Motor neuron (in vitro differentiated cells): ENCODE data around the gene PDXDC1. TPM values are rescaled to one million over a fixed set of nuclear protein-coding genes. Genes with fewer than 3 reads are reported as not detected.
A peak's percentile ranks its signal among the peaks of the same experiment; 100 is the strongest.
"Not testable (repeated sequence)": the region's sequence is repeated elsewhere in the genome, so short reads cannot be mapped to it uniquely, and the experiment has no call there.

Source experiments
- ATAC-seq, 8 experiments: fragments of 200-7000 bp; cut with Tn5 transposase; replicated peaks in 6 of 8; 2 replicates each; pipeline ENCODE4 v1.8.0; 2021; ENCODE audit warnings: mild to moderate bottlenecking in 8 of 8, moderate library complexity in 8 of 8
- H3K27ac ChIP-seq, 2 donors: fragments of 250-450 bp; sonication (Bioruptor Pico); 2 replicates each; pipeline ENCODE4 v1.9.0; 2021; ENCODE audit warnings: antibody characterized with exemption in 2 of 2, mild to moderate bottlenecking in 2 of 2, moderate library complexity in 1 of 2
- H3K4me1 ChIP-seq, 2 donors: fragments of 250-450 bp; sonication (Bioruptor Pico); replicated peaks in 1 of 2; 2 replicates each; pipeline ENCODE4 v1.6.1; 2021; ENCODE audit warnings: antibody characterized with exemption in 2 of 2, mild to moderate bottlenecking in 2 of 2, moderate library complexity in 1 of 2
- H3K4me3 ChIP-seq, 5 donors: fragments of 250-450 bp; sonication (Bioruptor Pico); 2 replicates each; pipeline ENCODE4 v1.9.0; 2021; ENCODE audit warnings: antibody characterized with exemption in 5 of 5, mild to moderate bottlenecking in 5 of 5, moderate library complexity in 4 of 5
- WGBS, 10 experiments: fragments of 450-650 bp; shearing (Covaris generic); methylation state at CpG; one replicate each; pipeline ENCODE4 v1.0.0; 2022; 5-methylcytosine and 5-hydroxymethylcytosine counted together
- in situ Hi-C, 9 experiments: fragments of 400-800 bp; cut with MboI; loops; one replicate each; pipeline ENCODE4 v1.15.0; 2021; ENCODE audit warnings: low sequenced_read_pairs in 9 of 9, low pct_unique_long_range_greater_than_20kb in 2 of 9; ENCODE audit not compliant: unreplicated experiment in 9 of 9
- total RNA-seq, 8 experiments: library from RNA; unstranded; fragments of 300-600 nt; gene quantifications; 2 replicates each; pipeline versions ENCODE4 v1.2.3 to v1.2.4, GENCODE V29; 2022

The PDXDC1 gene
- total RNA-seq, 8 experiments from 2014 or later = 47.7 to 86.5 (median 64.9) TPM

DNA sequence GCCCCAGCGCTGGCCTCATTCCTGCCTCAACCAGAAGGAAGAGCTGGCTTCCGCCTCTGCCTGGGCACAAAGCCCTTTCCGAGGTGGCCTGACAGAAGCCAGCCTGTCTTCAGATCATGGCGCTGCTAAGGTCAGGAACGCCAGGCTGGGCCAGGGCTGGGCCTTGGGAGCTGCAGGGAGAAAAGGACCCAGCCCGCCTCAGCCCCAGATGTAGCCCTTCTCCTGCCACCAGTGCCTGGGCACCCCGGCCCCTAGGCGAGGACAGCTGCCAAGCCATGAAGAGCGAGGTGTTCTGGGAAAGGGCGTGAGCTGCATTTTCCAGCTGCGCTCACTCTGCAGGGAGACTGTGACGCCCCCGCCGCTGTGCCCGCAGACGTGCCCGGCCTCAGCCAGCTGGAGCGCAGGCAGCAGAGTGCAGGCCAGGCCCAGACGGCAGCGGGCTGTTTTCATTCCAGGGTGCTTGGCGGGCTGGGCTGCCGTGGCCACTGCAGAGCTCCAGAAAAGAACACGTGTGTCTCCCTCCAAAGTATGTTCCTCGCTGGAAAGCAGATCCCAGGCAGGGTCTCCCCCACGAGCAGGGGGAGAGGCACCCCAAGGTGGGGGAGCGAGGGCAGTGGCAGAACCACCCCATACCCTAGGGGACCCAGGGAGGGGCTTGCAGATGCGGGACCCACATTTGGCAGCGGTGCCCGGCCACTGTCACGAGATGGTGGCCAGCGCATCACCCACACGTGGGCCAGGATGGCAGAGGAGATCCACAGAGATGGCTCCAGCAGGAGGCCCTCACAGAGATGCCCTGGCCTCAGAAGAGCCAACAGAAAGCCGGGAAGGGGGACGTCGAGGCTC is 170.8 kb downstream of the PDXDC1 start:
- in situ Hi-C loops, H3K4me3 ChIP-seq, H3K27ac ChIP-seq: not testable (repeated sequence)
- peak in 3 of 8 experiments; percentile 3 to 8 (median 6) for ATAC-seq
- peaks cover 13 to 27% of the 10 kb centered on the region in 2 donors for H3K4me1 ChIP-seq
- WGBS, 10 experiments = 20 to 100% (median 100%) methylated on average over 1 to 3 of the region's 35 CpGs; no CpG with 5 or more reads in 7 of the 10 experiments

DNA sequence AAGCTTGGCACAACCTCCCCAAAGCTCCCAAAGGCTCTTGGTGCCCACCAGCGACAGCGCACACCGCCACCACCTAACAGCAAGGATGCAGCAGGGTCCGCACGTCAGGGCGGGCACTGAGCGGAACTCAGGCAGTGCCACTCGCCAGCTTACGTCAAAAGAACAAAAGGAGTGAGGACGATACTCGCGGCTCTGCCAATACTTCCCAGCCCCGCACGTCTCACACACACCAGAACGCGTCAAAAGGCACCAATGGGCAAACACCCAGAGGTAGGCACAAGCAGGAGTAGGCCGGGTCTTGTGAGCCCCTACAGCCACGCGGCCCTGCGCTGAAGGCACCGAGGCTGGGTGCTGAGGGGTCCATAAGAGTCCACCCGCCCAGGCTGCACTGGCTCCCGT is 171.4 kb downstream of the PDXDC1 start:
- WGBS, 10 experiments = no CpG with 5 or more reads among the region's 23 CpGs
- peaks cover 13 to 27% of the 10 kb centered on the region in 2 donors for H3K4me1 ChIP-seq
- H3K4me3 ChIP-seq, H3K27ac ChIP-seq, ATAC-seq, in situ Hi-C loops: not testable (repeated sequence)

DNA sequence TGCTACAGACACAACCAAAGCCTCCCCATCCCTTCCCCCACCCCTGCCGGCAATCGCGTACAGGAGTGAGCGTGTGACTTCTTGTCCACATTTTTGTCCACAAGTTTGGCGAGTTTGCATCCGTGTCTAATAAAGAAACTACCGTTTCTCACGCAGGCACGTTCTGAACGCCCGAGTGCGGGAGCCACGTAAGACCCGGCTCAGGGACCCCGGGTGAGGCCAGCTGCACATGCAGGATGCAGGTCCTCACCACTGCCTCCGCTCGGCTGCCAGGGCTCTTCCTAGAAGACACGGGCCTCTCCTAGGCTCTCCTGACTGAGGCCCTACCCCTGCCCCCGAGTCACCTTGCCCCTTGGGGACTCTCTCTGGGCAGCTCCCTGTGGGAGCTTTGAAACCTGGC is 174.0 kb downstream of the PDXDC1 start:
- H3K27ac ChIP-seq, in situ Hi-C loops, ATAC-seq, H3K4me3 ChIP-seq: not testable (repeated sequence)
- WGBS, 10 experiments = 20 to 100% methylated on average over 1 to 6 of the region's 19 CpGs; no CpG with 5 or more reads in 8 of the 10 experiments
- peaks cover 12 to 19% of the 10 kb centered on the region in 2 donors for H3K4me1 ChIP-seq

DNA sequence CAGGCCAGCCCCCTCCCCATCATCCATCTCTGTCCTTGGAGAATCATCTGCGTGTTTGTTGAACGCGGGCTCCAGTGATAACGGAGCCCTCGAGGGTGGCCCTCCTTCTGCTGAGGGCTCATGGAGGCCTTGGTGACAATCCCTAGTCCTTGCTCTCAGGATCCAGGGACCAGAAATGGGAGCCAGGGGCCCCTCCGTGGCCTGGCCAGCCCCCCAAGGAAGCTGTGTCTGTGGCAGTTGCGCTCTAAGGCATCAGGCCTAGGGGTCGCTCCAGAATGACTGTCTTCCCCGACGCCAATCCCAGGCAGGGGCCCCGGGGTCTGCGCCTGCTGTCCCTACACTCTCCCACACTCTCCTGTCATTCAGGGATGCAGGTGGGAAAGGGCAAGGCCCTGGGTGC is 174.4 kb downstream of the PDXDC1 start:
- in situ Hi-C loops, H3K4me3 ChIP-seq, H3K27ac ChIP-seq, ATAC-seq: not testable (repeated sequence)
- no CpG with 5 or more reads among the region's 12 CpGs for WGBS, 10 experiments
- H3K4me1 ChIP-seq = peaks cover 7 to 14% of the 10 kb centered on the region in 2 donors

DNA sequence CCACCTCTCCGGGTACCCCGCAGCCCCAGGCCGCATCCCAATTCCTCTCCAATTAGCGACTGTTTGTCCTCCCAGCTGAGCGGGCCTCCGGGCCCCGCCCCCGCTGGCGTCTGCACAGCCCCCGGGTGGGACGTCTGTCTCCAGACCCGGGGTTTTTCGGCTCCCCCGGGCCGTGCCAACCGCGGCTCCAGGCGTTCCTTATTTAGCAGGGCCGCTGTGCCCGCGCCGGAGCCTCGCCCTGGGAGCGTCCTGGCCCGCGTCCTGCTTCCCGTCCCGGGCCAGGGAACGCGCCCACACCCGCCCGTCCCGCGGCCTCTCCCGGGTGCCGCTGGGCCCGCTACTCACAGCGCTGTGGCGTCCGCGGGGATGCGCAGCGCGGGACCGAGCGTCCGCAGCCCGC is 179.2 kb downstream of the PDXDC1 start:
- H3K4me3 ChIP-seq = peak overlapping the region; percentile 89 to 100 (median 99)
- H3K4me1 ChIP-seq, ATAC-seq, in situ Hi-C loops: not testable (repeated sequence)
- WGBS, 10 experiments = no CpG with 5 or more reads among the region's 48 CpGs
- peak overlapping the region; percentile 87 to 88 for H3K27ac ChIP-seq

DNA sequence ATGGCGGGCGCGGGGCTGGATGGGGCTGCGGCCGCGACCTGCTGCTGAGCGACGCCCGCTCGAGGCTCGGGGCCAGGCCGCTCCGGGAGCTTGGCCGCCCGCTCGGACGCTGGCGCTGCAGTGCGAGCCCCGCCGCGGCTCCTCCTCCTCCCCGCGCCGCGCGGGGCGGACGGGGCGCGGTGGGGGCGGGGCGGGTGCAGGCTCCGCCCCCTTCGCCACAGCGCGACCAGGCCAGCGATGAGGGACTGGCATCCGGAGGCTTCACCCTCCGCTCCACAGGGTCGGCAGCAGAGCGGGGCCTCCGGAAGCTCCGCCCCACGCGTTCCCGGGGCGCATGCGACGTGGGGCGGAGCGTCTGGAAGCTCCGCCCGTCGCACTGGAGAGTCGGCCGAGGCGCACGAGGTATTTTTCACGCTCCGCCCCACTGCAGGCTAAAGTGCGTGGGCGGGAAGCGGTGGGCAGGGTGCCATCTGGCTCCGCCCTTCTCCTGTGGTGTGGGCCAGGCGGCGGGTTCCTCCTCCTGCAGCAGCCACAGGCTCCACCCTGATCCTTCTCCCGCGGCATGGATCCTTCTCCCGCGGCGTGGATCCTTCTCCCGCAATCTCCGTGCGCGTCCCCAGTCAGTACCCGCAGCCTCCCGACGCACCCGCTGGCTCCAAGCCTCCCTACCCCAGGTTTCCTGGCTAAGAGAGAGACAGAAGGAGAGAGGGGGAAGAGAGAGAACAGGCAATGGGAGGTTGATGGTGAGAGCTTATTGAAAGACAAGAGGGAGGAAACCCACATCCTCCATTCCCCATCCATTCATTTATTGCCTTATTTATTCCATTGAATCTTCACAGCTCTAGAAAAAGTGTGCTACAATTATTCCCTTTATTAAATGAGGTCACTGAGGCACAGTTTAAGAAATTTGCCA is 180.1 kb downstream of the PDXDC1 start:
- not testable (repeated sequence) for H3K4me1 ChIP-seq
- WGBS, 10 experiments = 0 to 7% methylated on average over 2 to 3 of the region's 80 CpGs; no CpG with 5 or more reads in 8 of the 10 experiments

DNA sequence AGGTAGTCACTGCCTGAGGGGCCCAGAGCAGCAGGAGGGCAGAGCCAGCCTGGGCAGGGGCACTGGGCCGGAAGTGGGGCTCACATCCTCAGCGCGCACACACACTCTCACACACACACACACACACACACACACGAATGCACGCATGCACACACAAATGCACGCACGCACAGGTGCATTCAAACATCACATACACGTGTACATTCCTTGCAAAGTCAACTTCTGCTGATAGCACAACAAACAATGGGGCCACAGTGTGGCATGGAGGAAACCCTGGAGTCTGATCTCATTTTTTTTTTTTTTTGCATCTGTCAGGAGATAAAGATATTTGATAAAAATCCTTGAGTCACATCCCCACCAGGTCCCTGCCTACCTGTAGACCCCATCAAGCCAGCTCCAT is 182.8 kb downstream of the PDXDC1 start:
- H3K4me3 ChIP-seq, H3K27ac ChIP-seq, ATAC-seq, H3K4me1 ChIP-seq, in situ Hi-C loops: not testable (repeated sequence)
- WGBS, 10 experiments = no CpG with 5 or more reads among the region's 8 CpGs

More for the DNA sequence above, 180.1 kb downstream of the PDXDC1 start:
- H3K27ac ChIP-seq = peak overlapping the region; percentile 87 to 88
- in situ Hi-C loops = not testable (repeated sequence)
- ATAC-seq = peak; percentile 82 to 99 (median 98)
- H3K4me3 ChIP-seq = peak overlapping the region; percentile 89 to 100 (median 99)

DNA sequence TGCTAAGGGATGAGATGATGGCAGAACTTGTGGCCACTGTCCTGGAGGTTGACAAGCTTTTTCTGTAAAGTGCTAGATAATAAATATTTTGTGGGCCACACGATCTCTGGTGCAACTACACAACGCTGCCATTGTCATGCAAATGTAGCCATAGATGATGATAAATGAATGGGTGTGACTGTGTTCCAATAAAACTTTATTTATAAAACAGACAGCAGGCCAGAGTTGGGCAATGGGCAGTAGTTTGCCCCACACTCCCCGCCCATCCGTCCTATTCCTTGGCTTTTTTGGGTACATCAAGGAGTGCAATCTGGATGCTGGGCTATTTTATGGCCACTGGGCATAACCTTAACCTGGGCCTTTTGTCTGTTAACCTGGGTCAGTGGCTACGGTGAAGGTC is 184.8 kb downstream of the PDXDC1 start:
- H3K27ac ChIP-seq, H3K4me1 ChIP-seq, H3K4me3 ChIP-seq, in situ Hi-C loops, ATAC-seq: not testable (repeated sequence)
- 100% methylated on average over 2 of the region's 5 CpGs; no CpG with 5 or more reads in 9 of the 10 experiments for WGBS, 10 experiments

DNA sequence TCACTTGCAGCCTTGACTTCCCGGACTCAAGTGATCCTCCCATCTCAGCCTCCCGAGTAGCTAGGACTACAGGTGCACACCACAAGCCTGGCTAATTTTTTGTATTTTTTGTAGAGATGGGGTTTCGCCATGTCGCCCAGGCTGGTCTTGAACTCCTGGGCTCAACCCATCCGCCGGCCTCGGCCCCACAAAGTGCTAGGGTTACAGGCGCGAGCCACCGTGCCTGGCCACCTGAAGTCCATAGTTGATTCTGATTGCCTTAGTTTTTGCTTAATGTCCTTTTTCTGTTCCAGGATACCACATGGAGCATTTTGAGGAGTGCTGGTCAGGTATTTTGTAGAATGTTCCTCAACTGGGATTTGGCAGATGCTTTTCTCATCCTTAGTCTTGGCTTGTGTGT is 185.7 kb downstream of the PDXDC1 start:
- ATAC-seq, in situ Hi-C loops, H3K4me3 ChIP-seq, H3K27ac ChIP-seq, H3K4me1 ChIP-seq: not testable (repeated sequence)
- WGBS, 10 experiments = no CpG with 5 or more reads among the region's 10 CpGs

DNA sequence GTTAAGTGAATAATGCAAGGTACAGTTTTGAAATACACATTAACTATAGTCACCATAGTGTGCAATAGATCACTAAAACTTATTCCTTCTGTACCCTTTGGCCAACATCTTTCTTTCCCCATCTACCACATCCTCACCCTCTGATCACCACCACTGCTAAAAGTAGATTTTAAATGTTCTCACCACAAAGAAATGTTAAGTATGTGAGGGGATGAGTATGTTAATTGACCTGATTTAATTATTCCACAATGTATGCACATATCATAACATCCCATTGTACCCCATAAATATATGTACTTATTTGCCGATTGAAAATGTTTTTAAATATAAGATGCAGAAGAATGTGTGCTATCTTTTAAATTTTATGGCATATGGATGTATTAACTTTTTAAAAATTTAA is 188.2 kb downstream of the PDXDC1 start:
- H3K4me3 ChIP-seq, H3K27ac ChIP-seq, in situ Hi-C loops, H3K4me1 ChIP-seq: not testable (repeated sequence)
- peak in 4 of 8 experiments; percentile 26 to 98 (median 77) for ATAC-seq
- 17 to 60% (median 40%) methylated on average over 1 of the region's 1 CpG; no CpG with 5 or more reads in 7 of the 10 experiments for WGBS, 10 experiments

DNA sequence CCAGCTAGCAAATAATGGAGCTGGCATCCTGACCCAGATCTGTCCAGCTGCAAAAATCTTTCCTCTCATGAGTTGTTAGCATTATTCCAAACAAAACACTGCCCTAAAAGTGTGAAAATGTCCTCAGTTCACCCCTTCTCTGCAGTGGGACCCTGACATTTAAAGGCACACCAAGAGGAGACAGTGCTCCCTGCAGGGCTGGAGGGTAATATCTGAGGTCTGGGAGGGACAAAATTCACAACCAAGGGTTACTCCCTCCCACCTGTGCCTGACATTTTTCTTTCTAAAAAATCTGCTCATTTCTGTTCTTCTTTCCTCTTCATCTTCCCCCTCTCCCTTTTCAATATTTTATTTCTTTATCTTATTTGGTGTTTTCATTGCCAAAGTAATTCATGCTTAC is 191.4 kb downstream of the PDXDC1 start:
- ATAC-seq, in situ Hi-C loops, H3K4me1 ChIP-seq, H3K4me3 ChIP-seq, H3K27ac ChIP-seq: not testable (repeated sequence)

DNA sequence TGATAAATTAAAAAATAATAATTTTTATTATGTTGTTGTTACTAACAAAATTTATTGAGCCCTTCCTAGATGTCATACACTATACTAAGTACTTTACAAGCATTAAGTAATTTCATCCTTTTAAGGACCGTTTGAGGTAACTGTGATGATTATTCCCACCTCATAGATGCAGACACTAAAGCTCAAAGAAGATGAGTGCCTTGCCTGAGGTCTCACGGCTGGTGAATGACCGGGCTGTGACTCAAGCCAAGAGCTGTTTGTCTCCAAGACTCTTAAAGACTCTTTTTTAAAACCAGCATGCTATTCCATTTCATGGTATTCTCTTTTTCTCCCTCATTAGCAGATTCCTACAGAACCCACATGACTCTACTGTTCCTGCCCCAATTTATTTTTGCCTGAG is 193.5 kb downstream of the PDXDC1 start:
- peak in 5 of 8 experiments; percentile 18 to 58 (median 40) for ATAC-seq
- 8 to 66% (median 22%) methylated on average over 1 to 3 of the region's 3 CpGs; no CpG with 5 or more reads in 7 of the 10 experiments for WGBS, 10 experiments
- H3K4me1 ChIP-seq, H3K4me3 ChIP-seq, in situ Hi-C loops, H3K27ac ChIP-seq: not testable (repeated sequence)
